HepG2 (cell line): ENCODE data around the gene ITSN2. TPM values are rescaled to one million over a fixed set of nuclear protein-coding genes. Genes with fewer than 3 reads are reported as not detected.

Experiments used
- AHR ChIP-seq: IDR thresholded peaks from 2 replicates; pipeline ENCODE4 v1.6.1; 2018; ENCODE audit warnings: missing genetic modification reagents, missing compliant biosample characterization
- CHD4 ChIP-seq: fragments of 200-600 bp; sonication (generic); IDR thresholded peaks from 2 replicates; pipeline ENCODE4 v1.7.0; 2017; ENCODE audit warnings: mild to moderate bottlenecking, low read length, borderline replicate concordance
- HIVEP1 ChIP-seq: sonication (generic); formaldehyde crosslinking; IDR thresholded peaks from 2 replicates; pipeline ENCODE4 v1.4.0; 2020; ENCODE audit warnings: mild to moderate bottlenecking, missing genetic modification reagents
- MEF2D ChIP-seq: sonication (generic); formaldehyde crosslinking; IDR thresholded peaks from 2 replicates; pipeline ENCODE4 v1.5.1; 2020; ENCODE audit warnings: mild to moderate bottlenecking, missing genetic modification reagents
- NRL ChIP-seq: sonication (generic); formaldehyde crosslinking; IDR thresholded peaks from 2 replicates; pipeline ENCODE4 v1.5.0; 2020; ENCODE audit warnings: missing genetic modification reagents, mild to moderate bottlenecking, moderate library complexity, borderline replicate concordance
- POLR2G ChIP-seq: fragments of 200-400 bp; formaldehyde crosslinking; IDR thresholded peaks from 2 replicates; pipeline ENCODE4 v1.6.1; 2018; ENCODE audit warnings: mild to moderate bottlenecking, low read depth, low read length, moderate library complexity
- SATB2 ChIP-seq: sonication (generic); formaldehyde crosslinking; IDR thresholded peaks from 2 replicates; pipeline ENCODE4 v1.5.0; 2020; ENCODE audit warnings: missing genetic modification reagents
- TCF7 ChIP-seq: sonication (generic); IDR thresholded peaks from 2 replicates; pipeline ENCODE4 v1.6.1; 2016; ENCODE audit warnings: antibody characterized with exemption, low read depth
- TEAD3 ChIP-seq: optimal IDR thresholded peaks from 2 replicates; pipeline ENCODE3; 2016; ENCODE audit warnings: borderline replicate concordance
- ZMAT3 ChIP-seq: sonication (generic); formaldehyde crosslinking; conservative IDR thresholded peaks from 2 replicates; pipeline ENCODE4 v1.7.0; 2021; ENCODE audit warnings: missing genetic modification reagents
- ZNF567 ChIP-seq: sonication (generic); formaldehyde crosslinking; IDR thresholded peaks from 2 replicates; pipeline ENCODE4 v1.8.1; 2023; ENCODE audit warnings: mild to moderate bottlenecking, missing genetic modification reagents, borderline replicate concordance
- ZNF788 ChIP-seq: sonication (generic); formaldehyde crosslinking; IDR thresholded peaks from 2 replicates; pipeline ENCODE4 v1.5.0; 2020; ENCODE audit warnings: mild to moderate bottlenecking, missing genetic modification reagents, borderline replicate concordance
- ZNF891 ChIP-seq: sonication (generic); formaldehyde crosslinking; IDR thresholded peaks from 2 replicates; pipeline ENCODE4 v1.5.0; 2020; ENCODE audit warnings: mild to moderate bottlenecking, missing genetic modification reagents
- polyA plus RNA-seq, 8 experiments: library from polyadenylated mRNA; depleted of rRNA in 3 of 8; stranded (reverse) in 7 of 8; unstranded in 1 of 8; fragments of >200 nt; fragmentation: Illumina TruSeq in 4 of 8; extraction: Trizol in 4 of 8; gene quantifications; 2 replicates each; pipeline versions ENCODE4 v1.2.1 to v1.2.3, GENCODE V29; 2011 to 2016; ENCODE audit warnings: low read depth in 4 of 8, missing spikeins in 1 of 8, mixed read lengths in 1 of 8; ENCODE audit not compliant: insufficient read depth in 1 of 8
- total RNA-seq, 5 experiments: library from RNA; depleted of rRNA; stranded (reverse); fragments of >200 nt; fragmentation: Illumina TruSeq; extraction: Trizol; gene quantifications; 2 replicates each; pipeline ENCODE4 v1.2.3, GENCODE V29; 2016; ENCODE audit warnings: low read depth in 1 of 5
- TF ChIP-seq, protein P1 (sequence below): sonication (generic); formaldehyde crosslinking; IDR thresholded peaks from 2 replicates; pipeline ENCODE4 v1.4.0; 2020; ENCODE audit warnings: mild to moderate bottlenecking, missing genetic modification reagents
- TF ChIP-seq, protein P2 (sequence below): sonication (generic); formaldehyde crosslinking; IDR thresholded peaks from 2 replicates; pipeline ENCODE4 v1.5.0; 2020; ENCODE audit warnings: mild to moderate bottlenecking, missing genetic modification reagents
- TF ChIP-seq, protein P3 (sequence below): sonication (generic); formaldehyde crosslinking; IDR thresholded peaks from 2 replicates; pipeline ENCODE4 v1.5.1; 2020; ENCODE audit warnings: mild to moderate bottlenecking, missing genetic modification reagents
- TF ChIP-seq, protein P4 (sequence below): sonication (generic); formaldehyde crosslinking; IDR thresholded peaks from 2 replicates; pipeline ENCODE4 v1.4.0; 2020; ENCODE audit warnings: missing genetic modification reagents

The ITSN2 gene
- total and polyA plus RNA-seq, 2 of the 13 experiments (the other 11 are each of a cell fraction or from before 2014, with no cell fraction given) = 26.0 to 26.6 TPM

DNA sequence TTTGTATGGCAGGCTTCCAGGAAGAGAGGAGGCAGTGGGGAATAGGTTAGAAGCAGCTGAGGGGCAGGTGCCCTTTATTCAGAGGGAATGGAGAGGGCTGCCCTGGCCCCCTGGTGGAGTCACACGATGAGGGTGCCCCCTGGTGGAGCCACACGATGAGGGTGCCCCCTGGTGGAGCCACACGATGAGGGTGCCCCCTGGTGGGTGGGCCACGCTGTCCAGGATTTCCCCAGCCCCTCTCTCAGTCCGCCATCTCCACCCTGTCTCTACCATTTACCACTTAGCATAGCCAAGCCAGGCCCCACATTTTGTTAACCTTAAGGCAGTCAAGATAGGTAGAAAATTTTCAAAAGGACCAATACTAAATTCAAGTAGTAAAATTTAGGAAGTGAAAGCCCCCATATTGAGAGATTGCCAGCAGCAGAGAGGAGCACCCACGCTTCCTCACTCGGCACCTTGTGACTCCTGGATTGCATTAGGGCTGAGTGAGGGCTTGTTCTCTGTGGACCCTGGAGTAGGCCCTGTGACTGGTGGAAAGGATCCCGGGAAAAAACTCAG is 195.8 kb downstream of the ITSN2 start (continued):
- TF ChIP-seq, protein P1, sequence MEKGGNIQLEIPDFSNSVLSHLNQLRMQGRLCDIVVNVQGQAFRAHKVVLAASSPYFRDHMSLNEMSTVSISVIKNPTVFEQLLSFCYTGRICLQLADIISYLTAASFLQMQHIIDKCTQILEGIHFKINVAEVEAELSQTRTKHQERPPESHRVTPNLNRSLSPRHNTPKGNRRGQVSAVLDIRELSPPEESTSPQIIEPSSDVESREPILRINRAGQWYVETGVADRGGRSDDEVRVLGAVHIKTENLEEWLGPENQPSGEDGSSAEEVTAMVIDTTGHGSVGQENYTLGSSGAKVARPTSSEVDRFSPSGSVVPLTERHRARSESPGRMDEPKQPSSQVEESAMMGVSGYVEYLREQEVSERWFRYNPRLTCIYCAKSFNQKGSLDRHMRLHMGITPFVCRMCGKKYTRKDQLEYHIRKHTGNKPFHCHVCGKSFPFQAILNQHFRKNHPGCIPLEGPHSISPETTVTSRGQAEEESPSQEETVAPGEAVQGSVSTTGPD (CRISPR knock-in tag) = no peak
- TF ChIP-seq, protein P2, sequence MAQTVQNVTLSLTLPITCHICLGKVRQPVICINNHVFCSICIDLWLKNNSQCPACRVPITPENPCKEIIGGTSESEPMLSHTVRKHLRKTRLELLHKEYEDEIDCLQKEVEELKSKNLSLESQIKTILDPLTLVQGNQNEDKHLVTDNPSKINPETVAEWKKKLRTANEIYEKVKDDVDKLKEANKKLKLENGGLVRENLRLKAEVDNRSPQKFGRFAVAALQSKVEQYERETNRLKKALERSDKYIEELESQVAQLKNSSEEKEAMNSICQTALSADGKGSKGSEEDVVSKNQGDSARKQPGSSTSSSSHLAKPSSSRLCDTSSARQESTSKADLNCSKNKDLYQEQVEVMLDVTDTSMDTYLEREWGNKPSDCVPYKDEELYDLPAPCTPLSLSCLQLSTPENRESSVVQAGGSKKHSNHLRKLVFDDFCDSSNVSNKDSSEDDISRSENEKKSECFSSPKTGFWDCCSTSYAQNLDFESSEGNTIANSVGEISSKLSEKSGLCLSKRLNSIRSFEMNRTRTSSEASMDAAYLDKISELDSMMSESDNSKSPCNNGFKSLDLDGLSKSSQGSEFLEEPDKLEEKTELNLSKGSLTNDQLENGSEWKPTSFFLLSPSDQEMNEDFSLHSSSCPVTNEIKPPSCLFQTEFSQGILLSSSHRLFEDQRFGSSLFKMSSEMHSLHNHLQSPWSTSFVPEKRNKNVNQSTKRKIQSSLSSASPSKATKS = no peak
- no peak for TF ChIP-seq POLR2G
- TF ChIP-seq, protein P3, sequence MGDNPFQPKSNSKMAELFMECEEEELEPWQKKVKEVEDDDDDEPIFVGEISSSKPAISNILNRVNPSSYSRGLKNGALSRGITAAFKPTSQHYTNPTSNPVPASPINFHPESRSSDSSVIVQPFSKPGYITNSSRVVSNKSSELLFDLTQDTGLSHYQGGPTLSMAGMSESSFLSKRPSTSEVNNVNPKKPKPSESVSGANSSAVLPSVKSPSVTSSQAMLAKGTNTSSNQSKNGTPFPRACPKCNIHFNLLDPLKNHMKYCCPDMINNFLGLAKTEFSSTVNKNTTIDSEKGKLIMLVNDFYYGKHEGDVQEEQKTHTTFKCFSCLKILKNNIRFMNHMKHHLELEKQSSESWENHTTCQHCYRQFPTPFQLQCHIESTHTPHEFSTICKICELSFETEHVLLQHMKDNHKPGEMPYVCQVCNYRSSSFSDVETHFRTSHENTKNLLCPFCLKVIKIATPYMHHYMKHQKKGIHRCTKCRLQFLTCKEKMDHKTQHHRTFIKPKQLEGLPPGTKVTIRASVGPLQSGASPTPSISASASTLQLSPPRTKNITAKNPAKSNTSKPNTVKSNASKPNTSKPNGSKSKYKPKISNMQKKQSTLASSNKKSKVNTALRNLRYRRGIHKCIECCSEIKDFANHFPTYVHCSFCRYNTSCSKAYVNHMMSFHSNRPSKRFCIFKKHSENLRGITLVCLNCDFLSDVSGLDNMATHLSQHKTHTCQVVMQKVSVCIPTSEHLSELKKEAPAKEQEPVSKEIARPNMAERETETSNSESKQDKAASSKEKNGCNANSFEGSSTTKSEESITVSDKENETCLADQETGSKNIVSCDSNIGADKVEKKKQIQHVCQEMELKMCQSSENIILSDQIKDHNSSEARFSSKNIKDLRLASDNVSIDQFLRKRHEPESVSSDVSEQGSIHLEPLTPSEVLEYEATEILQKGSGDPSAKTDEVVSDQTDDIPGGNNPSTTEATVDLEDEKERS (CRISPR knock-in tag) = no peak
- TF ChIP-seq AHR (CRISPR knock-in tag) = 0 out of 2 replicates have a peak, but pooled peaks have one; percentile 15
- 0 out of 2 replicates have a peak, but pooled peaks have one; percentile 58 for TF ChIP-seq ZNF567 (CRISPR knock-in tag)
- no peak for TF ChIP-seq SATB2 (CRISPR knock-in tag)
- no peak for TF ChIP-seq HIVEP1
- no peak for TF ChIP-seq ZMAT3 (CRISPR knock-in tag)
- TF ChIP-seq MEF2D (CRISPR knock-in tag) = no peak
- no peak for TF ChIP-seq TCF7
- peak; percentile 46; the same call in 1 of the 2 replicates for TF ChIP-seq ZNF891 (CRISPR knock-in tag)
- TF ChIP-seq, protein P4, sequence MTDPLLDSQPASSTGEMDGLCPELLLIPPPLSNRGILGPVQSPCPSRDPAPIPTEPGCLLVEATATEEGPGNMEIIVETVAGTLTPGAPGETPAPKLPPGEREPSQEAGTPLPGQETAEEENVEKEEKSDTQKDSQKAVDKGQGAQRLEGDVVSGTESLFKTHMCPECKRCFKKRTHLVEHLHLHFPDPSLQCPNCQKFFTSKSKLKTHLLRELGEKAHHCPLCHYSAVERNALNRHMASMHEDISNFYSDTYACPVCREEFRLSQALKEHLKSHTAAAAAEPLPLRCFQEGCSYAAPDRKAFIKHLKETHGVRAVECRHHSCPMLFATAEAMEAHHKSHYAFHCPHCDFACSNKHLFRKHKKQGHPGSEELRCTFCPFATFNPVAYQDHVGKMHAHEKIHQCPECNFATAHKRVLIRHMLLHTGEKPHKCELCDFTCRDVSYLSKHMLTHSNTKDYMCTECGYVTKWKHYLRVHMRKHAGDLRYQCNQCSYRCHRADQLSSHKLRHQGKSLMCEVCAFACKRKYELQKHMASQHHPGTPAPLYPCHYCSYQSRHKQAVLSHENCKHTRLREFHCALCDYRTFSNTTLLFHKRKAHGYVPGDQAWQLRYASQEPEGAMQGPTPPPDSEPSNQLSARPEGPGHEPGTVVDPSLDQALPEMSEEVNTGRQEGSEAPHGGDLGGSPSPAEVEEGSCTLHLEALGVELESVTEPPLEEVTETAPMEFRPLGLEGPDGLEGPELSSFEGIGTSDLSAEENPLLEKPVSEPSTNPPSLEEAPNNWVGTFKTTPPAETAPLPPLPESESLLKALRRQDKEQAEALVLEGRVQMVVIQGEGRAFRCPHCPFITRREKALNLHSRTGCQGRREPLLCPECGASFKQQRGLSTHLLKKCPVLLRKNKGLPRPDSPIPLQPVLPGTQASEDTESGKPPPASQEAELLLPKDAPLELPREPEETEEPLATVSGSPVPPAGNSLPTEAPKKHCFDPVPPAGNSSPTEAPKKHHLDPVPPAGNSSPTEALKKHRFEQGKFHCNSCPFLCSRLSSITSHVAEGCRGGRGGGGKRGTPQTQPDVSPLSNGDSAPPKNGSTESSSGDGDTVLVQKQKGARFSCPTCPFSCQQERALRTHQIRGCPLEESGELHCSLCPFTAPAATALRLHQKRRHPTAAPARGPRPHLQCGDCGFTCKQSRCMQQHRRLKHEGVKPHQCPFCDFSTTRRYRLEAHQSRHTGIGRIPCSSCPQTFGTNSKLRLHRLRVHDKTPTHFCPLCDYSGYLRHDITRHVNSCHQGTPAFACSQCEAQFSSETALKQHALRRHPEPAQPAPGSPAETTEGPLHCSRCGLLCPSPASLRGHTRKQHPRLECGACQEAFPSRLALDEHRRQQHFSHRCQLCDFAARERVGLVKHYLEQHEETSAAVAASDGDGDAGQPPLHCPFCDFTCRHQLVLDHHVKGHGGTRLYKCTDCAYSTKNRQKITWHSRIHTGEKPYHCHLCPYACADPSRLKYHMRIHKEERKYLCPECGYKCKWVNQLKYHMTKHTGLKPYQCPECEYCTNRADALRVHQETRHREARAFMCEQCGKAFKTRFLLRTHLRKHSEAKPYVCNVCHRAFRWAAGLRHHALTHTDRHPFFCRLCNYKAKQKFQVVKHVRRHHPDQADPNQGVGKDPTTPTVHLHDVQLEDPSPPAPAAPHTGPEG = no peak
- no peak for TF ChIP-seq CHD4
- TF ChIP-seq ZNF788 (CRISPR knock-in tag) = peak; percentile 31; the same call in 1 of the 2 replicates
- peak; percentile 9 for TF ChIP-seq TEAD3 (CRISPR knock-in tag)
- TF ChIP-seq NRL = no peak; the same call in 1 of the 2 replicates
